OCI-LY3 (cell line): ENCODE measurements around the gene METTL23.

ENCODE experiments used
- EZH2phosphoT487 ChIP-seq: fragments of 200-600 bp; shearing (Covaris generic); IDR thresholded peaks from 2 replicates; pipeline ENCODE4 v1.6.1; 2018; ENCODE audit warnings: antibody characterized with exemption, mixed run types, low read depth
- TF ChIP-seq, protein P1 (sequence below): fragments of 200-600, 300-600 bp; sonication (generic); IDR thresholded peaks from 2 replicates; pipeline ENCODE4 v1.5.1; 2014; ENCODE audit warnings: antibody characterized with exemption, low read length, low read depth

DNA sequence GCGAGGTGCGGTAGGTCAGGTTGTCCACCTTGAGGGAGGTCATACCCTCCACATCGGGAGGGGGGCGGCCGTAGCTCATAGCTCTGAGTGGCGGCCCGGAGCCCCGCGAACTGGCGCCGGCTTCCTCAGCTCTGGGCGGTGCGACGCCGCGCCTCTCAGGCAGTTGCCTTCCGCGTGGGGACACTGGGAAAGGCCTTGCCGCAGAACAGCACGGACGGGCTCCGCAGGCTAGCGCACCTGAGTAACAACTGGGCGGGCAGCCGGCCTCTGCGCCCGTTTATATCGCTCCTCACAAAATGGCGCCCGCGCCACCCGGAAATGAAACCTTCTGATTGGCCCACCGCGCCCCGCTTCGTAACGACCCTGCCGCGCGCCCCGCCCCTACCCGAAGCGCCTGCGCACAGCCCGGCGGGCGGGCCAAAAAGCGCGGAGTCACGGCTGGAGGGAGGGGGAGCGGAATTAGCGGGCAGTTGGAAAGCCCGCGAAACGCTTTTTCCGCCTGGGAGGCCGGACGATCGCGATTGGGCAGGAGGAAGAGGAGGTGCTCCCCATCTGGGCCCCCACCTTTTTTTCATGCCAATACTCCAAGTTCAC, 10.5 kb downstream of the METTL23 start, which contains the start of gene SRSF2:
- TF ChIP-seq, protein P1, sequence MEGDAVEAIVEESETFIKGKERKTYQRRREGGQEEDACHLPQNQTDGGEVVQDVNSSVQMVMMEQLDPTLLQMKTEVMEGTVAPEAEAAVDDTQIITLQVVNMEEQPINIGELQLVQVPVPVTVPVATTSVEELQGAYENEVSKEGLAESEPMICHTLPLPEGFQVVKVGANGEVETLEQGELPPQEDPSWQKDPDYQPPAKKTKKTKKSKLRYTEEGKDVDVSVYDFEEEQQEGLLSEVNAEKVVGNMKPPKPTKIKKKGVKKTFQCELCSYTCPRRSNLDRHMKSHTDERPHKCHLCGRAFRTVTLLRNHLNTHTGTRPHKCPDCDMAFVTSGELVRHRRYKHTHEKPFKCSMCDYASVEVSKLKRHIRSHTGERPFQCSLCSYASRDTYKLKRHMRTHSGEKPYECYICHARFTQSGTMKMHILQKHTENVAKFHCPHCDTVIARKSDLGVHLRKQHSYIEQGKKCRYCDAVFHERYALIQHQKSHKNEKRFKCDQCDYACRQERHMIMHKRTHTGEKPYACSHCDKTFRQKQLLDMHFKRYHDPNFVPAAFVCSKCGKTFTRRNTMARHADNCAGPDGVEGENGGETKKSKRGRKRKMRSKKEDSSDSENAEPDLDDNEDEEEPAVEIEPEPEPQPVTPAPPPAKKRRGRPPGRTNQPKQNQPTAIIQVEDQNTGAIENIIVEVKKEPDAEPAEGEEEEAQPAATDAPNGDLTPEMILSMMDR, result no peak
- no peak for TF ChIP-seq EZH2phosphoT487
